Progenitor cell of endocrine pancreas (in vitro differentiated cells): ENCODE results near the gene GALNT11. TPM values are rescaled to one million over a fixed set of nuclear protein-coding genes. Genes with fewer than 3 reads are reported as not detected.

ENCODE experiments used
- DNase-seq: peaks from one replicate; pipeline ENCODE4 v3.0.0; 2021; ENCODE audit warnings: low spot score; ENCODE audit not compliant: unreplicated experiment
- H3K27ac Mint-ChIP-seq: 2 replicates; pipeline ENCODE4 v1.8.0; 2021; ENCODE audit warnings: mild to moderate bottlenecking, moderate library complexity, mixed read lengths
- H3K27me3 Mint-ChIP-seq: 2 replicates; pipeline ENCODE4 v1.8.0; 2021; ENCODE audit warnings: mixed read lengths
- H3K36me3 Mint-ChIP-seq: 2 replicates; pipeline ENCODE4 v1.8.0; 2022; ENCODE audit warnings: mixed read lengths; ENCODE audit not compliant: insufficient read depth
- H3K4me1 Mint-ChIP-seq: 2 replicates; pipeline ENCODE4 v1.8.0; 2021; ENCODE audit warnings: low read depth, mixed read lengths
- H3K4me3 Mint-ChIP-seq: 2 replicates; pipeline ENCODE4 v1.8.0; 2021; ENCODE audit warnings: low read depth, mild to moderate bottlenecking, moderate library complexity, mixed read lengths
- H3K9me3 Mint-ChIP-seq: 2 replicates; pipeline ENCODE4 v1.8.0; 2021; ENCODE audit warnings: low read depth, mixed read lengths
- total RNA-seq: library from RNA; stranded (reverse); gene quantifications from 2 replicates; pipeline ENCODE4 v1.2.1, GENCODE V29; 2021
- TF ChIP-seq, protein P1 (sequence below): fragments of 200-600 bp; sonication (generic); IDR thresholded peaks from one replicate; pipeline ENCODE4 v1.5.0; 2021; ENCODE audit warnings: antibody characterized with exemption, mild to moderate bottlenecking; ENCODE audit not compliant: unreplicated experiment

GALNT11 gene
- total RNA-seq, 1 donor from 2014 or later = 29.5 TPM

DNA sequence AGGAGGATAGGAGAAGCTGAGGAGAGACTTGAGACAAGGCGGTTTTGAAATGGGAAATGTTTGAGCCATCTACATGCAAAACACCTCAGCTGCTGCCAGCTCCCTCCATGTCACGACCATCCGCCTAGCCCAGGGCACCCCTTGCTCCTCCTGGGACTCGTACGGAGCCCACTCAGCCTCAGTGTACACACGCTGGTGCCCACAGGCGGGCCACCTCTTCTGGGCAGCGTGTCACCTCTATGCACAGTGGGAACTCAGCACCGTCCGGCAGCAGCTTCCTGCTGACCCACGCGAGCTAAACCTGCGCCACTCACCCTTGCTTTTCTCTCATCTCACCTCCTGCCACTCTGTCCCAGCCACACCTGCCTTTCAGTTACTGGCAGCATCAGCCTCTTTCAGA is 108.3 kb downstream of the GALNT11 start:
- Mint-ChIP-seq H3K4me1 (no peaks in the 10 kb centered on the region), H3K9me3 (no peaks in the 10 kb centered on the region), H3K27ac (peak overlapping the region; percentile 78), H3K4me3 (no peak overlapping the region), H3K27me3 (no peaks in the 10 kb centered on the region), H3K36me3 (peaks cover 35% of the 10 kb centered on the region)
- no peak for DNase-seq
- TF ChIP-seq, protein P1, sequence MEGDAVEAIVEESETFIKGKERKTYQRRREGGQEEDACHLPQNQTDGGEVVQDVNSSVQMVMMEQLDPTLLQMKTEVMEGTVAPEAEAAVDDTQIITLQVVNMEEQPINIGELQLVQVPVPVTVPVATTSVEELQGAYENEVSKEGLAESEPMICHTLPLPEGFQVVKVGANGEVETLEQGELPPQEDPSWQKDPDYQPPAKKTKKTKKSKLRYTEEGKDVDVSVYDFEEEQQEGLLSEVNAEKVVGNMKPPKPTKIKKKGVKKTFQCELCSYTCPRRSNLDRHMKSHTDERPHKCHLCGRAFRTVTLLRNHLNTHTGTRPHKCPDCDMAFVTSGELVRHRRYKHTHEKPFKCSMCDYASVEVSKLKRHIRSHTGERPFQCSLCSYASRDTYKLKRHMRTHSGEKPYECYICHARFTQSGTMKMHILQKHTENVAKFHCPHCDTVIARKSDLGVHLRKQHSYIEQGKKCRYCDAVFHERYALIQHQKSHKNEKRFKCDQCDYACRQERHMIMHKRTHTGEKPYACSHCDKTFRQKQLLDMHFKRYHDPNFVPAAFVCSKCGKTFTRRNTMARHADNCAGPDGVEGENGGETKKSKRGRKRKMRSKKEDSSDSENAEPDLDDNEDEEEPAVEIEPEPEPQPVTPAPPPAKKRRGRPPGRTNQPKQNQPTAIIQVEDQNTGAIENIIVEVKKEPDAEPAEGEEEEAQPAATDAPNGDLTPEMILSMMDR = no peak

DNA sequence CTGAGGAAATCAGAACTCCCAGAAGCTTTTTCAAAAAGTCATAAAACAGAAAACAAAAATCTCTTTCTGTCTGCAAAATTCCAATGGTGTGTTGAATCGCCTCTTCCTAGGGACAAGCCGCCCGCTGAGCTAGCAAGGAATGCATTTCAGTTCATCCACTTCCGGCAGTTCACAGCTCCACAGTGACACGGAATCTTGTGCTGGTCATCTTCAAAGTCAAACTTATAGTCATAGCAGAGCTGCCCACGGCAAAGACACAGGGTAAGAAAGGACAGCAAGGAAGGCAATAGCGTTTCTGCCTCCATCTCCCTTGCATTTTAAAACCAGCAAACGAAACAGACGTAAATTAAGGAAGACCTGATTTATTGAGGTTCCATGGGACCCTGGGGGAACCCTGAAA is 111.2 kb downstream of the GALNT11 start:
- H3K27ac Mint-ChIP-seq = no peak overlapping the region
- DNase-seq = no peak
- TF ChIP-seq, protein P1 = no peak
- H3K4me3 Mint-ChIP-seq = no peak overlapping the region
- H3K4me1 Mint-ChIP-seq = no peaks in the 10 kb centered on the region
- peaks cover 27% of the 10 kb centered on the region for H3K36me3 Mint-ChIP-seq
- no peaks in the 10 kb centered on the region for H3K27me3 Mint-ChIP-seq
- no peaks in the 10 kb centered on the region for H3K9me3 Mint-ChIP-seq

DNA sequence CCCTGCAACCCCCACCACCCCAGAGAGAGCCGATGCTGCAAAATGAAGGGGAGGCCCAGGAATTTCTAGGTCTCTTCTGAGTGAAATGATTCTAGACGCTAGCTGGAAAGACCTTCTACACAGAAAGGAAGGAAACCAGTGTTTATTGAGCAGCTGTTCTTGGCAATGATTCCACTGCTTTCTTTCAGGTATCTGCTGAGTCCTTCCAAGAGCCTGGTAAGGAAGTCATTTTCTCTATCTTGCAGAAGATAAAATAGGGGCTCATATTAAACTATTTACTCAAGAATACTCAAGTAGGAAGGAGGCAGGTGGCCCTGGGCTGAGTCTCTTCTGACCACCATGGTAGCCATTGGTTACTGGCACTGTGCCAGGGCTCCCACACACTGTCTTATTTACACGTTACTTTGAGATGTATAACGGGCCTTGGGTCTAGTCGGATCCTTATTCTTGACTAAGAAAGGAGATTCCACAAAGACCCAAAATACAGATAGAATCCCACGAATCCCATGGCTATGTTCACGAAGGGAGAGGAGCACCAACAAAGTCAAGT is 112.1 kb downstream of the GALNT11 start:
- no peaks in the 10 kb centered on the region for H3K27me3 Mint-ChIP-seq
- no peaks in the 10 kb centered on the region for H3K9me3 Mint-ChIP-seq
- H3K36me3 Mint-ChIP-seq = peaks cover 24% of the 10 kb centered on the region
- no peak overlapping the region for H3K4me3 Mint-ChIP-seq
- DNase-seq = no peak
- TF ChIP-seq, protein P1 = no peak
- no peak overlapping the region for H3K27ac Mint-ChIP-seq
- H3K4me1 Mint-ChIP-seq = no peaks in the 10 kb centered on the region

DNA sequence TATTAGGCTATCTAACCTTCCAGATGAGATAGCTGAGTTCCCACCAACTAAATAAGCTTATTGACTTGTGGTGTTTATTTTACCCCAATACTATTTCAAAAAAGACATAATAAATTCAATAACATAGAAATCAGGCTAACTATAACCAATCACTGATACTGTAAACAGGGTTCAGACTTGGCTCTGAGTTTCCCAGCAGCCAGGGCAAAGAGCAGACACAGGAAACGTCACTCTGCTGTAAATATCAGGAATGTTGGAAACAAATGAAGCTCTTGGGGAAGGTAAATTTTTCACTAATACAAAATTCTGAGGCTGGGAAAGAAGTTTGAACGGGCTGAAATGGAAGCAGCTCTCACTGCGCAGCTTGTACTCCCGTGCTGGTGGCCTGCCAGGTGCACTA is 114.6 kb downstream of the GALNT11 start:
- no peaks in the 10 kb centered on the region for H3K9me3 Mint-ChIP-seq
- TF ChIP-seq, protein P1 = no peak
- H3K27me3 Mint-ChIP-seq = no peaks in the 10 kb centered on the region
- no peak overlapping the region for H3K4me3 Mint-ChIP-seq
- peak overlapping the region; percentile 62 for H3K27ac Mint-ChIP-seq
- peaks cover 20% of the 10 kb centered on the region for H3K36me3 Mint-ChIP-seq
- DNase-seq = no peak
- H3K4me1 Mint-ChIP-seq = no peaks in the 10 kb centered on the region

DNA sequence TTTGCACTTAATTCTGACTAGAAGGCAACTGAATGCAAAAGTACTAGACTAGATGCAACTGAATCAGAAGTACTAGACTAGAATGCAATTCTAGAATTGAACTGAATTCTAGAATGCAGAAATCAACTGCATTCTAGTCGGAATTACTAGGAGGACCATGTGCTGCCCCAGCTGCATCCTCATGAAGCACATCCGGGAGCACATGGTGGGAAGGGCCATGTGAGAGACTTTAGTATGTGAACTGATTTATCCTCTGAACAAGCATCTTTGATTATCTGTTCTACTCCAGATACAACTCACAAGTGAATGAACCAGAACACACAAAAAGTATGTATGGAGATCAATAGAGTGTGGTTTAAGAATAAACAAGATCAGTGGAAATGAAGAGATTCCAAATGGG is 115.1 kb downstream of the GALNT11 start:
- TF ChIP-seq, protein P1 = no peak
- H3K27ac Mint-ChIP-seq = no peak overlapping the region
- H3K4me3 Mint-ChIP-seq = no peak overlapping the region
- H3K27me3 Mint-ChIP-seq = no peaks in the 10 kb centered on the region
- no peak for DNase-seq
- peaks cover 22% of the 10 kb centered on the region for H3K36me3 Mint-ChIP-seq
- no peaks in the 10 kb centered on the region for H3K4me1 Mint-ChIP-seq
- no peaks in the 10 kb centered on the region for H3K9me3 Mint-ChIP-seq
